Stomach smooth muscle (tissue), 2 donors: Measurements from ENCODE around the gene PGP.

ENCODE experiments used
- H3K27ac ChIP-seq: one replicate; pipeline ENCODE4 v1.7.0; 2013; ENCODE audit warnings: mild to moderate bottlenecking, low read length, inconsistent platforms
- H3K27me3 ChIP-seq, 2 donors: one replicate each; pipeline ENCODE4 v1.7.0; 2013; ENCODE audit warnings: low read length in 2 of 2; ENCODE audit not compliant: insufficient read depth in 2 of 2, control insufficient read depth in 1 of 2
- H3K36me3 ChIP-seq, 2 donors: one replicate each; pipeline ENCODE4 v1.7.0; 2013; ENCODE audit warnings: low read length in 2 of 2; ENCODE audit not compliant: control insufficient read depth in 2 of 2, insufficient read depth in 2 of 2
- H3K4me1 ChIP-seq: one replicate; pipeline ENCODE4 v1.7.0; 2013; ENCODE audit warnings: low read length; ENCODE audit not compliant: control insufficient read depth, insufficient read depth
- H3K4me3 ChIP-seq, 2 donors: one replicate each; pipeline ENCODE4 v1.7.0; 2013; ENCODE audit warnings: low read length in 2 of 2
- H3K9ac ChIP-seq, 2 donors: one replicate each; pipeline ENCODE4 v1.7.0; 2013; ENCODE audit warnings: low read length in 2 of 2, mild to moderate bottlenecking in 1 of 2
- H3K9me3 ChIP-seq, 2 donors: one replicate each; pipeline ENCODE4 v1.7.0; 2013; ENCODE audit warnings: low read length in 2 of 2; ENCODE audit not compliant: control insufficient read depth in 2 of 2
- donor health status: healthy.
- donor health status: Pancreatic carcinoma.

PGP gene

GRCh38 chr16:2216330-2216729 is 1.7 kb upstream of the PGP start:
- Histone ChIP-seq H3K36me3 (peaks cover 0 to 3% of the 10 kb centered on the region in 2 donors), H3K4me3 (no peak overlapping the region), H3K27ac (no peak overlapping the region), H3K27me3 (no peaks in the 10 kb centered on the region), H3K9me3 (no peaks in the 10 kb centered on the region), H3K9ac (no peak overlapping the region), H3K4me1 (peaks cover 25% of the 10 kb centered on the region)

- peak overlapping the region; percentile 69 to 80 for H3K4me3 ChIP-seq
- H3K27ac ChIP-seq = peak overlapping the region; percentile 24
- H3K36me3 ChIP-seq = peaks cover 0 to 4% of the 10 kb centered on the region in 2 donors
- H3K9ac ChIP-seq = peak overlapping the region; percentile 68 to 70
- H3K27me3 ChIP-seq = no peaks in the 10 kb centered on the region
- no peaks in the 10 kb centered on the region for H3K9me3 ChIP-seq
- H3K4me1 ChIP-seq = peaks cover 29% of the 10 kb centered on the region
Measured at GRCh38 chr16:2213817-2214718, 572 bp downstream of the PGP start.

GRCh38 chr16:2212362-2213324 is 2.0 kb downstream of the PGP start:
- Histone ChIP-seq H3K4me3 (peak overlapping the region; percentile 31 to 66), H3K27me3 (no peaks in the 10 kb centered on the region), H3K27ac (no peak overlapping the region)

GRCh38 chr16:2211923-2212347 is 2.7 kb downstream of the PGP start:
- H3K4me3 ChIP-seq = no peak overlapping the region
- no peak overlapping the region for H3K27ac ChIP-seq
- H3K9ac ChIP-seq = no peak overlapping the region
- peaks cover 12 to 15% of the 10 kb centered on the region in 2 donors for H3K36me3 ChIP-seq
- peaks cover 31% of the 10 kb centered on the region for H3K4me1 ChIP-seq
- no peaks in the 10 kb centered on the region for H3K27me3 ChIP-seq
- no peaks in the 10 kb centered on the region for H3K9me3 ChIP-seq

More at GRCh38 chr16:2212362-2213324, 2.0 kb downstream of the PGP start:
- peak overlapping the region; percentile 42 to 60 for H3K9ac ChIP-seq
- H3K36me3 ChIP-seq = peaks cover 6 to 11% of the 10 kb centered on the region in 2 donors
- peaks cover 29% of the 10 kb centered on the region for H3K4me1 ChIP-seq
- no peaks in the 10 kb centered on the region for H3K9me3 ChIP-seq

GRCh38 chr16:2210386-2211365 is 4.0 kb downstream of the PGP start, which contains the start of gene BRICD5:
BRICD5 (minus strand) TSS chr16:2210863; CDS start chr16:2210833, 30 bp downstream.
- H3K9ac ChIP-seq = no peak within 1 kb of the TSS

GRCh38 chr16:2210009-2210332 is 4.7 kb downstream of the PGP start:
- Histone ChIP-seq H3K4me3 (no peak overlapping the region), H3K36me3 (peaks cover 12 to 15% of the 10 kb centered on the region in 2 donors), H3K4me1 (peaks cover 45% of the 10 kb centered on the region), H3K27ac (no peak overlapping the region), H3K9me3 (no peaks in the 10 kb centered on the region), H3K9ac (no peak overlapping the region), H3K27me3 (no peaks in the 10 kb centered on the region)

More at GRCh38 chr16:2210386-2211365, 4.0 kb downstream of the PGP start, which contains the start of gene BRICD5:
- H3K4me3 ChIP-seq = no peak within 1 kb of the TSS
- peaks cover 12 to 15% of the 10 kb centered on the region in 2 donors for H3K36me3 ChIP-seq
- no peaks in the 10 kb centered on the region for H3K27me3 ChIP-seq
- H3K27ac ChIP-seq = no peak within 1 kb of the TSS
- peaks cover 42% of the 10 kb centered on the region for H3K4me1 ChIP-seq
- H3K9me3 ChIP-seq = no peaks in the 10 kb centered on the region

- Histone ChIP-seq H3K4me1 (peaks cover 49% of the 10 kb centered on the region), H3K36me3 (peaks cover 12 to 15% of the 10 kb centered on the region in 2 donors), H3K27ac (no peak overlapping the region), H3K27me3 (no peaks in the 10 kb centered on the region), H3K9ac (no peak overlapping the region), H3K9me3 (no peaks in the 10 kb centered on the region), H3K4me3 (no peak overlapping the region)
Measured at GRCh38 chr16:2209258-2210008, 5.2 kb downstream of the PGP start.

- Histone ChIP-seq H3K9me3 (no peaks in the 10 kb centered on the region), H3K36me3 (peaks cover 12 to 15% of the 10 kb centered on the region in 2 donors), H3K27me3 (no peaks in the 10 kb centered on the region), H3K4me1 (peaks cover 43% of the 10 kb centered on the region), H3K9ac (no peak overlapping the region), H3K27ac (no peak overlapping the region), H3K4me3 (no peak overlapping the region)
Measured at GRCh38 chr16:2208772-2209171, 5.9 kb downstream of the PGP start.

- no peaks in the 10 kb centered on the region for H3K27me3 ChIP-seq
- H3K4me1 ChIP-seq = peaks cover 38% of the 10 kb centered on the region
- H3K27ac ChIP-seq = no peak overlapping the region
Measured at GRCh38 chr16:2208308-2208707, 6.3 kb downstream of the PGP start.

More at GRCh38 chr16:2208308-2208707, 6.3 kb downstream of the PGP start:
- H3K9ac ChIP-seq = no peak overlapping the region
- no peaks in the 10 kb centered on the region for H3K9me3 ChIP-seq
- peaks cover 12 to 15% of the 10 kb centered on the region in 2 donors for H3K36me3 ChIP-seq
- no peak overlapping the region for H3K4me3 ChIP-seq
